Astrocyte of the cerebellum (primary cell): ENCODE data around the gene SSC5D.
A peak's percentile ranks its signal among the peaks of the same experiment; 100 is the strongest.

Experiments used
- DNase-seq: peaks from one replicate; pipeline ENCODE4 v3.0.0-alpha.2; 2011; ENCODE audit warnings: low read depth
- H3K4me3 ChIP-seq: 2 replicates; pipeline ENCODE4 v1.5.1; 2011; ENCODE audit warnings: mild to moderate bottlenecking, low read depth, low read length, moderate library complexity
- CTCF ChIP-seq: IDR thresholded peaks from 2 replicates; pipeline ENCODE4 v1.5.1; 2012; ENCODE audit warnings: low read length, low read depth, moderate library complexity, mild to moderate bottlenecking; ENCODE audit errors: missing control alignments
- in situ Hi-C: cut with HindIII; loops from 2 replicates; pipeline ENCODE4 v1.10.0; 2017; ENCODE audit warnings: low sequenced_read_pairs

Gene SSC5D

GRCh38 chr19:55544776-55545439 lies 56.7 kb downstream of the SSC5D start:
- no peak for TF ChIP-seq CTCF
- no peak overlapping the region for H3K4me3 ChIP-seq
- DNase-seq, result no peak
- in situ Hi-C loops, result no loop called here

GRCh38 chr19:55545443-55545842 lies 57.2 kb downstream of the SSC5D start, which contains the start of gene SBK3:
TSS of gene SBK3 (minus strand) at chr19:55545543. CDS start at chr19:55545543, 0 bp downstream.
- no peak for DNase-seq
- no peak within 1 kb of the TSS for H3K4me3 ChIP-seq
- no peak for TF ChIP-seq CTCF
- in situ Hi-C loops, result no loop called here

GRCh38 chr19:55546011-55546410 lies 57.8 kb downstream of the SSC5D start:
- in situ Hi-C loops, result no loop called here

GRCh38 chr19:55546822-55547614 lies 58.8 kb downstream of the SSC5D start:
- TF ChIP-seq CTCF, result no peak
- in situ Hi-C loops, result no loop called here
- peak; percentile 12 for DNase-seq
- H3K4me3 ChIP-seq, result no peak overlapping the region

More at GRCh38 chr19:55546011-55546410, 57.8 kb downstream of the SSC5D start:
- no peak overlapping the region for H3K4me3 ChIP-seq
- no peak for TF ChIP-seq CTCF
- no peak for DNase-seq

GRCh38 chr19:55549500-55550320 lies 61.5 kb downstream of the SSC5D start:
- peak; percentile 4 for TF ChIP-seq CTCF
- in situ Hi-C loops, result no loop called here
- peak; percentile 80 for DNase-seq
- peak overlapping the region; percentile 4 for H3K4me3 ChIP-seq

- DNase-seq, result no peak
- no peak overlapping the region for H3K4me3 ChIP-seq
- TF ChIP-seq CTCF, result no peak
- in situ Hi-C loops, result no loop called here
Measured at GRCh38 chr19:55550321-55550650, 62.0 kb downstream of the SSC5D start.
